ENCODE results near the gene HAPLN1. TPM values are rescaled to one million over a fixed set of nuclear protein-coding genes. Genes with fewer than 3 reads are reported as not detected.

HAPLN1 gene
- total and polyA plus RNA-seq, 2 of the 8 experiments (the other 6 are each of a cell fraction or from before 2014, with no cell fraction given) = 0.56 to 2.1 TPM

- H4K8ac ChIP-seq (ENCODE audit: extremely low read depth, insufficient read depth, low read length) = no peak overlapping the region
- no peak overlapping the region for H2AK5ac ChIP-seq (ENCODE audit: low read depth, low read length)
- H4K91ac ChIP-seq (replicated peaks; ENCODE audit: insufficient read length, low read length) = no peak overlapping the region
- H4K20me1 ChIP-seq (replicated peaks in 1 of 2; ENCODE audit: control insufficient read depth in 1 of 2, insufficient read depth in 2 of 2, low read length in 2 of 2) = no peaks in the 10 kb centered on the region
- H2BK5ac ChIP-seq (ENCODE audit: low read depth, low read length) = no peak overlapping the region
- H3K23ac ChIP-seq (ENCODE audit: insufficient read length) = no peak overlapping the region
- no peak overlapping the region for H2BK12ac ChIP-seq (ENCODE audit: low read depth, low read length)
- H3K27ac ChIP-seq (ENCODE audit: low read depth, low read length) = no peak overlapping the region
- no peak overlapping the region for H3K56ac ChIP-seq (replicated peaks; ENCODE audit: insufficient read length, low read depth, low read length)
- POLR2A ChIA-PET (ENCODE audit: partially characterized antibody) = no interaction called here
- CTCF ChIA-PET (ENCODE audit: partially characterized antibody) = interaction anchor here (1.3 kb wide), 1 partner anchor 22 kb away, joined by 3 read pairs; no protein-coding TSS in a partner anchor
- H3K23me2 ChIP-seq (ENCODE audit: low read depth, low read length) = no peaks in the 10 kb centered on the region
- no peak overlapping the region for H2BK15ac ChIP-seq (ENCODE audit: low read length)
- no peak overlapping the region for H2BK120ac ChIP-seq (replicated peaks; ENCODE audit: low read depth, low read length)
- no peaks in the 10 kb centered on the region for H3K9me3 ChIP-seq (ENCODE audit: insufficient read depth in 2 of 2, low read depth in 1 of 2, low read length in 1 of 2)
- no peak overlapping the region for H3K9ac ChIP-seq (replicated peaks in 1 of 4; ENCODE audit: extremely low read depth in 1 of 4, low read depth in 3 of 4, low read length in 3 of 4)
- H3K79me2 ChIP-seq (ENCODE audit: control insufficient read depth in 1 of 2, insufficient read depth in 2 of 2, low read length in 2 of 2) = no peaks in the 10 kb centered on the region
- H3K4me1 ChIP-seq (replicated peaks in 1 of 4; ENCODE audit: control insufficient read depth in 3 of 4, insufficient read depth in 4 of 4, low read length in 3 of 4) = peaks cover 0 to 2% (median 0%) of the 10 kb centered on the region in 4 experiments; a peak in 2 of 7 replicates
- no peak overlapping the region for H2BK20ac ChIP-seq (ENCODE audit: low read length)
- H3K18ac ChIP-seq (ENCODE audit: extremely low read depth, low read length) = no peak overlapping the region
- H4K5ac ChIP-seq (ENCODE audit: insufficient read length, low read depth, low read length) = no peak overlapping the region
- no peaks in the 10 kb centered on the region for H3K27me3 ChIP-seq (replicated peaks in 1 of 4; ENCODE audit: control insufficient read depth in 3 of 4, extremely low read depth in 1 of 4, insufficient read depth in 3 of 4, low read length in 3 of 4)
- H3K4me3 ChIP-seq (ENCODE audit: extremely low read depth in 1 of 4, insufficient read depth in 2 of 4, low read depth in 3 of 4, low read length in 4 of 4) = no peak overlapping the region
- no peak overlapping the region for H3K14ac ChIP-seq (ENCODE audit: insufficient read length)
- no peak for DNase-seq (ENCODE audit: low read depth in 1 of 2, low spot score in 2 of 2)
- no peak overlapping the region for H2AFZ ChIP-seq (ENCODE audit: low read length)
- 88% methylated on average over 1 of the region's 1 CpG; no CpG with 5 or more reads in 1 of the 2 experiments for WGBS, 2 experiments (ENCODE audit: extremely low coverage in 1 of 2, insufficient coverage in 1 of 2, insufficient read length in 1 of 2, insufficient replicate concordance in 2 of 2, low coverage in 1 of 2, low lambda C conversion rate in 2 of 2, missing lambda C conversion rate in 1 of 2)
- H3K4ac ChIP-seq (replicated peaks; ENCODE audit: insufficient read length, low read depth, low read length) = no peak overlapping the region
- no peaks in the 10 kb centered on the region for H3K79me1 ChIP-seq (ENCODE audit: low read depth, low read length)
- no peak overlapping the region for H3K4me2 ChIP-seq (ENCODE audit: insufficient read depth in 1 of 2, low read depth in 2 of 2, low read length in 2 of 2)
- H3K36me3 ChIP-seq (ENCODE audit: control insufficient read depth in 2 of 4, insufficient read depth in 4 of 4, low read length in 3 of 4) = no peaks in the 10 kb centered on the region
- no peak for FAIRE-seq
- no peak for TF ChIP-seq NRF1 (IDR thresholded peaks at IDR 0.05; ENCODE audit: low read depth, low read length)
- TF ChIP-seq, protein P1, sequence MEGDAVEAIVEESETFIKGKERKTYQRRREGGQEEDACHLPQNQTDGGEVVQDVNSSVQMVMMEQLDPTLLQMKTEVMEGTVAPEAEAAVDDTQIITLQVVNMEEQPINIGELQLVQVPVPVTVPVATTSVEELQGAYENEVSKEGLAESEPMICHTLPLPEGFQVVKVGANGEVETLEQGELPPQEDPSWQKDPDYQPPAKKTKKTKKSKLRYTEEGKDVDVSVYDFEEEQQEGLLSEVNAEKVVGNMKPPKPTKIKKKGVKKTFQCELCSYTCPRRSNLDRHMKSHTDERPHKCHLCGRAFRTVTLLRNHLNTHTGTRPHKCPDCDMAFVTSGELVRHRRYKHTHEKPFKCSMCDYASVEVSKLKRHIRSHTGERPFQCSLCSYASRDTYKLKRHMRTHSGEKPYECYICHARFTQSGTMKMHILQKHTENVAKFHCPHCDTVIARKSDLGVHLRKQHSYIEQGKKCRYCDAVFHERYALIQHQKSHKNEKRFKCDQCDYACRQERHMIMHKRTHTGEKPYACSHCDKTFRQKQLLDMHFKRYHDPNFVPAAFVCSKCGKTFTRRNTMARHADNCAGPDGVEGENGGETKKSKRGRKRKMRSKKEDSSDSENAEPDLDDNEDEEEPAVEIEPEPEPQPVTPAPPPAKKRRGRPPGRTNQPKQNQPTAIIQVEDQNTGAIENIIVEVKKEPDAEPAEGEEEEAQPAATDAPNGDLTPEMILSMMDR (IDR thresholded peaks at IDR 0.05; ENCODE audit: control extremely low read depth in 1 of 3, insufficient read depth in 1 of 3, low read depth in 1 of 3, low read length in 3 of 3) = no peak
- TF ChIP-seq TBP (IDR thresholded peaks at IDR 0.05; ENCODE audit: low read depth, low read length) = no peak
- no peak for TF ChIP-seq SP1 (IDR thresholded peaks at IDR 0.05; ENCODE audit: low read depth, low read length)
- no peak for TF ChIP-seq BACH1 (IDR thresholded peaks at IDR 0.05; ENCODE audit: low read length)
- TF ChIP-seq HDAC2 (IDR thresholded peaks at IDR 0.05; ENCODE audit: borderline replicate concordance in 1 of 2, low read depth in 2 of 2, low read length in 2 of 2) = no peak
- TF ChIP-seq CBX5 (IDR thresholded peaks at IDR 0.05; ENCODE audit: low read depth, low read length) = no peak
- no peak for TF ChIP-seq SAP30 (IDR thresholded peaks at IDR 0.05; ENCODE audit: insufficient read depth, insufficient replicate concordance, low read length)
- no peak for TF ChIP-seq TAF1 (IDR thresholded peaks at IDR 0.05; ENCODE audit: low read depth, low read length)
- TF ChIP-seq RAD21 (IDR thresholded peaks at IDR 0.05 in 1 of 2, conservative IDR thresholded peaks at IDR 0.05 in 1 of 2; ENCODE audit: low read depth in 2 of 2, low read length in 2 of 2) = no peak
- no peak for TF ChIP-seq GTF2F1 (IDR thresholded peaks at IDR 0.05; ENCODE audit: borderline replicate concordance, low read depth, low read length)
- TF ChIP-seq TEAD4 (IDR thresholded peaks at IDR 0.05; ENCODE audit: low read depth, low read length) = no peak
Observed at GRCh38 chr5:83689881-83690280, 30.8 kb downstream of the HAPLN1 start.
